BE2C (cell line): Measurements from ENCODE around the gene C11orf91.

ENCODE experiments used
- DNase-seq: peaks from one replicate; pipeline ENCODE4 v3.0.0-alpha.2; 2020
- H3K27me3 ChIP-seq: fragments of 250-450 bp; sonication (Bioruptor Pico); 2 replicates; pipeline ENCODE4 v1.5.1; 2020; ENCODE audit warnings: mild to moderate bottlenecking
- H3K36me3 ChIP-seq: fragments of 250-450 bp; sonication (Bioruptor Pico); 2 replicates; pipeline ENCODE4 v1.5.1; 2020; ENCODE audit warnings: mild to moderate bottlenecking
- H3K4me1 ChIP-seq: fragments of 250-450 bp; sonication (Bioruptor Pico); 2 replicates; pipeline ENCODE4 v1.5.1; 2020
- H3K4me3 ChIP-seq: 2 replicates; pipeline ENCODE4 v1.5.1; 2011; ENCODE audit warnings: low read depth, low read length
- H3K9me3 ChIP-seq: fragments of 250-450 bp; sonication (Bioruptor Pico); 2 replicates; pipeline ENCODE4 v1.5.1; 2020
- CTCF ChIP-seq: IDR thresholded peaks from 2 replicates; pipeline ENCODE4 v1.5.1; 2012; ENCODE audit warnings: mild to moderate bottlenecking, low read depth, low read length

The C11orf91 gene

DNA sequence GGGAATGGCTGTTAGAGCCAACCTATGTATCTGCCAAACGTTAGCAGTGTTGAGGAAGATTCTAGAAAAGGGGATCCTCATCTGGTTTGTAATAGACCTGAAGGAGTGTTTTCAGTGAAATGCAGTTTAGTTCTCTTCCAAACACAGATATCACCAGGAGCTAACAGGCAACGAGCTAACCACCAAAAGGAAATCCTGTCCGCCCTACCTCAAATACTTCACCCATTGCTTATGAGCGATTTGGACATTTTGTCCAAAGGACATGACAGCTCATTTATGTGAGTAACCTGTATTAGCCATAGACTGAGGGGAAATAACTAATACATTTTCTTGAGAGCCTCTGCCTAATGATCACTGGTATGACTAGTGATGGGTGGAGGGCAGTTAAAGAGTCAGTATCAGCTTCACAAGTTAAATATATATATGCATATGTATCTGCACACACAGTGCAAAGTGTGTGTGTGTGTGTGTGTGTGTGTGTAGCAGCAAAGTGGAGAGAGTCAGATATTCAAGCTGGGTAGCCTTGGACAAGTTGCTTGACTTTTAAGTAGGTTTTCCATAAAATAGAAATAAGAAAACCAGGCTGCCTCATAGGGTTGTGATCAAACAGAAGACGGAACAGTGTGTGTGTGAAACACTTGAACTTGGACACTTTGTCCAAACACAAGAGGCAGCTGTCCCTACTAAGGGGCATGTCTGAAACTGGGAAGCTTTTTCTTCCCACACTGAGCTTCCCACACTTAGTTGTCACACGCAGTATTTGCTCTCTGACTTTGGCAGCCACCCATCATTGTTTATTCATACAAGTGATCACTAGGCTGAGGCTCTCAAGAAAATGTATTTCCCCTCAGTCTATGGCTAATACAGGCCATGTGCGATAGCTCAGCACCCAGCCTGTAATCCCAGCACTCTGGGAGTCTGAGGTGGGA, 940 bp upstream of the C11orf91 start:
- no peak for TF ChIP-seq CTCF
- no peaks in the 10 kb centered on the region for H3K27me3 ChIP-seq
- no peaks in the 10 kb centered on the region for H3K4me1 ChIP-seq
- DNase-seq: no peak
- H3K36me3 ChIP-seq: no peaks in the 10 kb centered on the region
- H3K9me3 ChIP-seq: no peaks in the 10 kb centered on the region
- peak overlapping the region; percentile 43 for H3K4me3 ChIP-seq

DNA sequence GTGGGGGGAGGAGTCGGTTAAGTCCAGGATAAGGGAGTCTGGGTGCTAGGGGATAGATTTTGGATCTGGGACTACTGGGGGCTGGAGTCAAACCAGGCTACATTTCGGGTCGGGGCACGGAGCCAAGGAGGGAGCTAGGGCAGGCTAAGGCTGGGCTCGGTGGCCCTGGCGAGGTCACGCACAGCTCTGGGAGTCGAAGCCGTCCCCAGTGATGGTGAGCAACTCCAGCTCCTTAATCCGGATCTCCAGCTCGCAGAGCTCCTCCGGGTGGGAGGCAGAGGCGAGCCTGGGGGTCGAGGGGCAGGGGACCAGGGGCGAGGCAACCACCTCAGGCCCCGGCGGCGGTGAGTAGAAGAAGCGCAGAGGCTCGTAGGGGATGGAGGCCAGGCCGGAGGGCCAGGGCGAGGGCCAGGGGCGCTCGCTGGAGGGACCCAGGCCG, 544 bp downstream of the C11orf91 start:
- no peak for DNase-seq
- Histone ChIP-seq H3K4me1 (no peaks in the 10 kb centered on the region), H3K9me3 (no peaks in the 10 kb centered on the region), H3K4me3 (peak overlapping the region; percentile 50), H3K36me3 (no peaks in the 10 kb centered on the region), H3K27me3 (no peaks in the 10 kb centered on the region)
- TF ChIP-seq CTCF: no peak

- Histone ChIP-seq H3K36me3 (no peaks in the 10 kb centered on the region), H3K27me3 (no peaks in the 10 kb centered on the region), H3K9me3 (no peaks in the 10 kb centered on the region), H3K4me1 (no peaks in the 10 kb centered on the region), H3K4me3 (no peak overlapping the region)
- TF ChIP-seq CTCF: no peak
- no peak for DNase-seq
These were observed 1.0 kb downstream of the C11orf91 start for GRCh38 chr11:33699515-33700062.

DNA sequence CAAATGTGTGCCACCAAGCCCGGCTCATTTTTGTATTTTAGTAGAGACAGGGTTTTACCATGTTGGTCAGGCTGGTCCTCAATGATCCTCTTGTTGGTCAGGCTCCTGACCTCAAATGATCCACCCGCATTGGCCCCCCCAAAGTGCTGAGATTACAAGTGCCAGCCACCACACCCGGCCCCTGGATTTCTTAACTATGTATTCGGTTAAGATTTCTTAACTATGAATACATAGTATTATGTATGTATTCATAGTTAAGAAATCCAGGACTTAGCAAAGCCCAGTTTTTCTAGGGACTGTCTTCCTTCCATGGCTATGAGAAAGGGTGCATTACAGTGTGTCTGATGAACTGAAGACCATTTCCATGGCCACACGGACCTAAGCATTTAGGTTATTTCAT, 1.7 kb downstream of the C11orf91 start:
- H3K9me3 ChIP-seq: no peaks in the 10 kb centered on the region
- H3K27me3 ChIP-seq: no peaks in the 10 kb centered on the region
- no peak for DNase-seq
- H3K4me1 ChIP-seq: no peaks in the 10 kb centered on the region
- H3K4me3 ChIP-seq: no peak overlapping the region
- no peaks in the 10 kb centered on the region for H3K36me3 ChIP-seq
- TF ChIP-seq CTCF: no peak

GRCh38 chr11:33697997-33698396, 2.6 kb downstream of the C11orf91 start:
- no peaks in the 10 kb centered on the region for H3K4me1 ChIP-seq
- H3K4me3 ChIP-seq: no peak overlapping the region
- DNase-seq: no peak
- H3K9me3 ChIP-seq: no peaks in the 10 kb centered on the region
- no peaks in the 10 kb centered on the region for H3K36me3 ChIP-seq
- TF ChIP-seq CTCF: no peak
- H3K27me3 ChIP-seq: no peaks in the 10 kb centered on the region
